HG02981 (cell line): ENCODE data around the gene DIAPH2.

ENCODE experiments used
- ATAC-seq: cut with Tn5 transposase; IDR thresholded peaks from one replicate; pipeline ENCODE4 v1.9.1; 2021; ENCODE audit warnings: mild to moderate bottlenecking, moderate library complexity; ENCODE audit not compliant: unreplicated experiment

DIAPH2 gene

GRCh38 chrX:97158269-97158668, 473.6 kb downstream of the DIAPH2 start:
- no peak for ATAC-seq

DNA sequence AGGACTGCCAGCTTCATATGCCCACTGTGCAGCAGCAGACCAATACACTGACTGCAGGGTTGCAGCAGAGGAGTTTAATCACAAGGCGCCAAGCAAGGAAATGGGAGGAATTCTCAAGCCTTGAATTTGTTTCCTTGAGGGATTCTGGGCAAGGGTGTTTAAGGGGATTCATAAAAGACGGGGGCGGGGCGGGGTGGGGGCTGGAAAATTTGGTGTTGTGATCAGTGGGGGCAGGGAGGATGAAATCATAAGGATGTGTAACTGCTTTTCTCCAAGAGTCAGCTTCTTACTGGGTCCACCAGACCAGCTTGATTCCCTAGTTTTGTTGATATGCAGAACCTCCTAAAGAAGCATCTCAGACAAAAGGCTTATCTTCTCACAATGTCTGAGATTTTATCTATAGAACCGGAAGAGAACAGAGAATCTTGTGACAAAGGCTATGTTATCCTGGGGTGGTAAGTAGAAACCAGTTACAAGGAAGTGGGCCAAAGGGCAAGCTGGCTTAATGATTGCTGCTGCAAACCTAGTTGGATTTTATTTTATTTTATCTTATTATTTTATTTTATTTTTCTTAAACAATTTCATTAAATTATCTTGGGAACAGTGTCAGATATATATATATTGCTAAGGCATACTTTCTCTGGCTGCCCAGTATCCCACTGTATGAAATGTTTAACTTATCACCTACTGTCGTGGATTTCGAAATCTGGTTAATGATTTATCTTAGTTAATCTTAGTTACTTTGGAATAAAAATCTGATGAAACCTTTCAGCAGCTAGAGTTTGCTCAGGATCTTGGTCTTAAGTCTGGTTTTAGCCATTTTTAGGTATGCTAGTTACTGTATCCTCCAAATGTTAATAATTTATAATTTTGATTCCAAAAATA, 475.5 kb downstream of the DIAPH2 start:
- ATAC-seq, result no peak

DNA sequence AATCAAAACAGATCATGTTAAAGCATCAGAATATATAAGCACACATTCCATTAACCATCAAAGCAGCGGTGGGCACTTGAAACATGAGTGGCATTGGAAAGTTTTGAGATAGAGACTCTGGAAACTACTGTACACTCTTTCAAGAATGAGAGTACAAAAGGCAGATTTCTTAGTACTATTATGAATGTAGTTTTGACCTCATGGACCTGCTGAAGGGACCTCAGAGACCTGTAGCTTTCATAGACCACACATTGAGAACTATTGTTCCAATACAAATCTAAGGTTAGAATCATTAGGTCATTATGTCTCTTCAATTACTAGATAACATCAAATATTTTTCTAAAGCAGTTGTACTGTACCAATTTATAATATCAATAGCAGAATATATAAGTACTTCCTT, 482.7 kb downstream of the DIAPH2 start:
- ATAC-seq, result peak; percentile 76

DNA sequence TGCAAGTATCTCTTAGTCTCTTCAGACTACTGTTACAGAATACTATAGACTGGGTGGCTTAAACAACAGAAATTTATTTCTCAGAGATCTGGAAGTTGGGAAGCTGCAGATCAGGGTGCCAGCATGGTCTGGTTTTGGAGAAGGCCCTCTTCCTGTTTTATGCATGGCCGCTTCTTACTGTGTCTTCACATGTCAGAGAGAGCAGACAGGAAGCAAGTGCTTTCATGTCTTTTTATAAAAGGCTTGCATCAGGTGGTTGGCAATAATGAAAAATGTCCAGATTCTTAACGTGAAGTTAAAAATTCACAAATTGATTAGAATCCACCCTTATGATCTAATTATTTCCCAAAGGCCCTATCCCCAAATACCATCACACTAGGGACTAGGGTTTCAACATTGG, 484.0 kb downstream of the DIAPH2 start:
- ATAC-seq, result no peak

DNA sequence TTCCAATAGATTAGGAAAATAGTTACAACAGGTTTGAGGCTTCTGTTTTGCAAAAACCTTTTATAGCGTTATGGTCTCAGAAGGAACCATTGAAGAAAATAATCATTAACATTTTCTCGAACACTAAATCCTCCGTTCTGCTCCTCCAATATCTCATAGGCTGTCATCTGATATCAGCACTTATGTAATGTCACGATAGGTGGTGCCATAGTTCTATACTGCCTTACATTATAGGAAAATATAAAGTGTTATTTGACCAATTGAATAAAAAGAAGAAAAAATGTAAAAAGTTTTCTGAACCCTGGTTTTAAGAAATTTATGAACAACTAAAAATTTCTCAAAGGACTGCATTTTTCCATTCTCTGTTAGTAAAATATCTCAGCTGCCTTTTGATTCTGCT, 490.5 kb downstream of the DIAPH2 start:
- ATAC-seq, result no peak

GRCh38 chrX:97189668-97190067, 505.0 kb downstream of the DIAPH2 start:
- ATAC-seq, result no peak

- ATAC-seq, result no peak
These were observed 514.9 kb downstream of the DIAPH2 start for GRCh38 chrX:97199501-97199900.

- ATAC-seq, result no peak
These were observed 515.8 kb downstream of the DIAPH2 start for GRCh38 chrX:97200454-97200853.

GRCh38 chrX:97210501-97210900, 525.9 kb downstream of the DIAPH2 start:
- no peak for ATAC-seq

GRCh38 chrX:97211070-97211469, 526.4 kb downstream of the DIAPH2 start:
- no peak for ATAC-seq

DNA sequence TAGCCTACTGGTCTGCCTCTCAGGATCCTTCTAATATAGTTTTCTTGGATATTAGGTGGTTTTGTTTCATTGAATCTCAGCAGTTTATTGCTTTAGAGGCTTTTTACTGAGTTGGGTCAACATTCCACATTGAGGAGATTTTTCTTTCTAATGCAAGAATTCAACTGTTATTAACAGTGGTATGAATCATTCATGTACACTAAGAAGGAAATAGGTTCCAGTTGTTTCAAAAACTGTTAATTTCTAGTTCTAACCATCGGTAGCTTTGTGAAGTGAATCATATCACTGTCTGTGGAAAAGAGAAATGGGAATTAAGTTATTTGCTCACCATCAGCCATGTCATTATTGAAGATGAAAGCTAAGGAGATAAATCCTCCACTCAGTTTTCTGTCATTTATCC, 530.5 kb downstream of the DIAPH2 start:
- ATAC-seq, result no peak

GRCh38 chrX:97224148-97224547, 539.5 kb downstream of the DIAPH2 start:
- no peak for ATAC-seq

GRCh38 chrX:97229318-97229717, 544.7 kb downstream of the DIAPH2 start:
- no peak for ATAC-seq

- no peak for ATAC-seq
These were observed 546.3 kb downstream of the DIAPH2 start for GRCh38 chrX:97230948-97231347.

- ATAC-seq, result peak; percentile 100
These were observed 549.9 kb downstream of the DIAPH2 start for GRCh38 chrX:97234471-97235081.

DNA sequence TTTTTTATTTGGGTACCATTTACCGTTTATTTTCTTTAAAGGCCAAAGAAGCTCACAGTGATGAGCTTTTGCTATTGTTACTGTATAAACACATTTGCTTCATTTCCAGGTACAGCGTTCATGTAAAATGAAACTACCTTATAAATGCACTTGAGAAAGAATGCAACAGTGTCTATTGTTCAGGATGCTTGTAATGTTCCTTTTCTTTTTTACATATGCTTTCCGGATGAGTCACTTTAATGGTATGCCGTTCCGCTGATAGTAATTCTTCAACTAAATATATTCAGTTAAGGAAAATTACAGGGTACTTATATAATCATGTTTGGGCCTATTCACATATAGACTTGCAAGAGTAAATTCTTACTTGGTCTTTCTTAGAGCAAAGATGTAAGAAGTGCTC, 554.0 kb downstream of the DIAPH2 start:
- no peak for ATAC-seq

DNA sequence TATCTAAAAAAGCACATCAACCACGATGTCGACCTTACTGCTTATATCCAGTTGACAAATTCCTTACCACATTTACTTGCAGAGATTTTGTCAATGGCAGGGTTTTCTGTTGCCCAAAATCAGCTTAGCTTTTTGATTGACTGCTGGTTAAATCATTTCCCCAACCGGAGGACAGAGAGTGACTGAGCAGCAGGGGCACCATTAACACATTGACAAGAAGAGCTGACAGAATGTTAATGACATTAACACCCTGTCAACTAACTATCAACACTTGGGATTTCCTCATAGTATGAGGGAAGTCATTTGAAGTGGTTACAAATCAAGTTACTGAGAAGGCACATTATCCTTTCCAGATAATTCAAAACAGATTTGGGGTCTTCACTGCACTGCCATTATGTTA, 567.5 kb downstream of the DIAPH2 start:
- ATAC-seq, result no peak

DNA sequence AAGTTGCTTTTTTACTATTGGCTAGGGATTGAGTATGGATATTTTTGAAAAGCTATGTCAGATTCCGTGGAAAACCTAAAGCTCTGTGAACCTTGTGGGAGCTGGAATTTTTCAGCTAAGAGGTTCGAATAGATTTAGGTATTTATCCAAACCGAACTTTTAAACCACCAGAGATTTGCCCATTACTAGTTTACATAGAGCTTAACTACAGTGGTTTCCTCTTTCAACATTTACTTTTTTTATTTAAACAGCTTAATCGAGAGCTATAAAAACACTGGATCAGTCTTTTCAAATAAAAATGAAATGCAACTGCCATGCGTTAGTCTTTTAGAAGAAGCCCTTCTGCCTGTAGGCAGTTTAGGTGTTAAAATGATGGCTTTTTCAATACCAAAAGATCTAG, 576.0 kb downstream of the DIAPH2 start:
- ATAC-seq, result no peak

GRCh38 chrX:97266406-97267121, 581.9 kb downstream of the DIAPH2 start:
- ATAC-seq, result no peak

DNA sequence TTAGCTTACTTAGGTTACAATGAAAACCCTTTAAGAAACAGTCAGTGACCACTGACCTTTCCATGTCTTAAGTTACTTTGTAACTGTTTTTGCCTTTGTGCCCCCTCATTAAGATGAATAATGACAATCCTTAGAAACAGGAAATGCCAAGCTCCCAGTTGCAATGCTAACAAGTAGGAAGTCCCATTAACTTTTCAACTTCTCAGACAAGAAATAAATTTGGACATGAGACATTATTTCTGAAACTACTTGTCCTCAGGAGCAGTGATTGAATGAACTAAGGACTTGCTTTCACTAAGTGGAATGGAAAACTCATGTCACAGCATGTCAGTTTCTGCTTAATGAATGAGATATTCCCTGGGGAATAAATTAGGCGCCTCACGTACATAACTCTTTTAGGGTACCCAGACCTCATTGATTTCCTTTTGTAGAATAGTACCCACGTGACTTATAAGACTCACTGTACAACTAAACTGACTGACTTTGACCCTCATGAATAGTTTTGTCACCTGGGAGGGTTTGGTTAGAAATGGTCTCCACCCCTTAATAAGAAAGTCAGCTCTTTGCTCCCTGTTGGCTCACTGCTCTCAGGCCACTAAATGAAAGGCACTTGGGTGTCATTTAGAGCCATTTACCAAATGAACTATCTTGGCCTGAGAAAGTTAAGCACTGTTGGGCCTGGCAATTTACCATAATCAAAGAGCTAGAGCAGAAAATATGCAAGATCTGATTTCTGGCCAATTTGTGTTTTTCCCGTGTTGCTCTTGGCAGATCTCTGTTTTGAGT, 582.9 kb downstream of the DIAPH2 start:
- no peak for ATAC-seq

DNA sequence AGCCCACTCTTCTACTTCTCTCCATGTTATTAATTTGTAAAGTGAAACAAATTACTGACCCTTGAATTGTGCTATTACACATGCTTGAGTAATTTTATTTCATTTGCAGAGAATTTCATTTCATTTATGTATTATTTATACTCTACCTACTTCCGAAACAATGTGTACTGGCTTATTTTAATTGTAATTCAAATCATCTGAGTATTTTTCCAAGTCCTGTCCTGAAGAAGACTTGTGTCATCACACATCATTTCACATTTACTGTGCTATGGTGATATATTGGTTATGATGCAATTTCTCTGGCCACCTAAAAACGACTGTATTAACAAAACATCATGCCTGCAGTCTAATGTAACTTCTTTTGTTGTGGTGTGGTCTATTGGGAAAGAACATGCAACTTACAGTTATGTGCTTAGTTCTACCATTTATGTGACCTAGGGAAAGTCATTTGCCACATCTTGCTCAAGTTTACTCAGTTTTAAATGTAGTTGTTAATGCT, 583.6 kb downstream of the DIAPH2 start:
- no peak for ATAC-seq
